Aorta (tissue), 5 donors: ENCODE data around the gene PDE4D. TPM values are rescaled to one million over a fixed set of nuclear protein-coding genes. Genes with fewer than 3 reads are reported as not detected.
"Not testable (repeated sequence)": the region's sequence is repeated elsewhere in the genome, so short reads cannot be mapped to it uniquely, and the experiment has no call there.

Experiments
- ATAC-seq: fragments of 200-7000 bp; cut with Tn5 transposase; one replicate; pipeline ENCODE4 v1.9.1; 2022; ENCODE audit warnings: moderate library complexity; ENCODE audit not compliant: low FRiP score
- DNase-seq, 2 donors: peaks; one replicate each; pipeline ENCODE4 v3.0.0-alpha.2; 2020
- H3K27ac ChIP-seq, 2 donors: one replicate each; pipeline ENCODE4 v1.5.1; 2013; ENCODE audit warnings: low read length in 2 of 2, mild to moderate bottlenecking in 2 of 2, moderate library complexity in 2 of 2, control low read depth in 1 of 2, inconsistent platforms in 1 of 2, low read depth in 1 of 2
- H3K27me3 ChIP-seq, 2 donors: one replicate each; pipeline ENCODE4 v1.6.1; 2013; ENCODE audit warnings: control low read depth in 1 of 2, low read length in 1 of 2, mild to moderate bottlenecking in 1 of 2, moderate library complexity in 1 of 2; ENCODE audit not compliant: insufficient read depth in 2 of 2, control insufficient read depth in 1 of 2
- H3K36me3 ChIP-seq, 2 donors: one replicate each; pipeline ENCODE4 v1.6.1; 2013; ENCODE audit warnings: control low read depth in 1 of 2, low read length in 1 of 2, mild to moderate bottlenecking in 1 of 2; ENCODE audit not compliant: insufficient read depth in 2 of 2, control insufficient read depth in 1 of 2
- H3K4me1 ChIP-seq, 2 donors: one replicate each; pipeline ENCODE4 v1.6.1; 2013; ENCODE audit warnings: low read length in 2 of 2, control low read depth in 1 of 2, mild to moderate bottlenecking in 1 of 2, moderate library complexity in 1 of 2; ENCODE audit not compliant: insufficient read depth in 2 of 2, control insufficient read depth in 1 of 2
- H3K4me3 ChIP-seq, 2 donors: one replicate each; pipeline ENCODE4 v1.5.1; 2013; ENCODE audit warnings: low read length in 2 of 2, control low read depth in 1 of 2, mild to moderate bottlenecking in 1 of 2
- H3K9me3 ChIP-seq: one replicate; pipeline ENCODE4 v1.6.1; 2013; ENCODE audit warnings: mild to moderate bottlenecking, low read length; ENCODE audit not compliant: control insufficient read depth
- WGBS, 2 donors: extraction: QIAGEN DNeasy Blood & Tissue Kit; methylation state at CpG; one replicate each; pipeline ENCODE4 v1.1.7; 2013; 5-methylcytosine and 5-hydroxymethylcytosine counted together
- intact Hi-C, 2 donors: fragments of 100-400 bp; cut with DNase I; formaldehyde crosslinking; loops; one replicate each; pipeline versions ENCODE4 v1.14.2 to v1.15.0; 2022
- polyA plus RNA-seq, 2 donors: library from polyadenylated mRNA; stranded (reverse); fragments of 200-250 nt; gene quantifications; one replicate each; pipeline ENCODE4 v1.2.3, GENCODE V29; 2013
- total RNA-seq, 2 donors: library from RNA; stranded (reverse); fragmentation: NEBNext Ultra II Directional; extraction: Animal tissue kit (Norgen Biotek cat#: 25700); gene quantifications; one replicate each; pipeline ENCODE4 v1.2.1, GENCODE V29; 2021
- donor health status: healthy with polysubstance abuse.
- donor health status: Bipolar disorder and iron deficiency.
- donor health status: DM: no; HTN: no; CAD: no.
- donor health status: DM: no; HTN: no; CAD: no.
- donor health status: DM: yes; HTN: yes; CAD: no.

PDE4D gene
- total and polyA plus RNA-seq, 4 donors: 2.4 to 112 (median 33.3) TPM

- intact Hi-C loops: loop anchor here in 1 of 2 donors (10.0 kb wide), 2 partner anchors 116 to 596 kb away; no protein-coding TSS in a partner anchor
- H3K9me3 ChIP-seq: no peaks in the 10 kb centered on the region
- no peak overlapping the region for H3K4me3 ChIP-seq
- no peaks in the 10 kb centered on the region for H3K27me3 ChIP-seq
- 83 to 85% methylated on average over 7 of the region's 7 CpGs for WGBS, 2 donors
- DNase-seq: no peak
- H3K36me3 ChIP-seq: no peaks in the 10 kb centered on the region
- peak; percentile 62 for ATAC-seq
- no peak overlapping the region for H3K27ac ChIP-seq
- peaks cover 2 to 3% of the 10 kb centered on the region in 2 donors for H3K4me1 ChIP-seq
Observed at GRCh38 chr5:59790376-59790775, 103.2 kb downstream of the PDE4D start.

DNA sequence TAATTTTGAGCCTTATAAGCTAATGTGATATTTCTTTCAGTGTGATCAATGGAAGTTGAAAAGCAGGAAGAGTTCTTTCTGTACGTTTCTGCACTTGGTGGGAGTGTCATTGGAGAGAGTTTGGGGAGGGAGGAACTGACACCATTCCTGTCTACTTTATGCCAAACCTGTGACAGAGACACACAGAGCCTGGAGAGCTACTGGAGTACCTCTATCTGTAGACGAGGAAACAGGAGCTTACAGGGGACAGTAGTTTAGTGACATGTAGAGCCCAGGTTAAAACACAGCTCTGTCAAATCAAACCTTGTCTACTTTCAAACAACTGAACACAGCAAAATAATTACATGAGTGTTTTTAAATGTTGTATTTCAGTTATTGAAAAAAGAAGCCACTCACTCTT, 103.6 kb downstream of the PDE4D start:
- Histone ChIP-seq H3K36me3 (no peaks in the 10 kb centered on the region), H3K4me1 (peaks cover 2 to 3% of the 10 kb centered on the region in 2 donors), H3K9me3 (no peaks in the 10 kb centered on the region), H3K27me3 (no peaks in the 10 kb centered on the region), H3K4me3 (no peak overlapping the region), H3K27ac (no peak overlapping the region)
- ATAC-seq: no peak
- 68 to 74% methylated on average over 2 of the region's 2 CpGs for whole genome bisulfite sequencing, 2 donors
- intact Hi-C loops: loop anchor here in 1 of 2 donors (10.0 kb wide), 2 partner anchors 115 to 595 kb away; no protein-coding TSS in a partner anchor
- no peak for DNase-seq

DNA sequence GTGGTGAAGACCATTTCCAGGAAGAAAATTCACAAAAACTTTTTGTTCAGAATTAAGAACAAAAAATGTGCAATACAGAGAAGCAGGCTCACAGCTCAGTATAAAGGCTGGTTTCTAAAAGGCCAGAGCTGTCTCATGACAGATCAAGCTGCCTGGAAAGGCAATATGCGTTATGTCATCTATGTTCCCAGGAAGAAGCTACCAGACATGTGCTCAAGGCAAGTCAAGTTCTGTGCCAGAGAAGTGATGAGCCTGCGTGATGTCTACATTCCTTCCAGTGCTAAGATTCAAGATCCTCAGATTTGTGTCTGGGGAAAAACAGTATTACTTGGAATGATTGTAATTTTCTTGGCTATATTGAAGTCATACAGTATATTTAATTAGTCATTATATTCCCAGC, 104.3 kb downstream of the PDE4D start:
- no peak for ATAC-seq

DNA sequence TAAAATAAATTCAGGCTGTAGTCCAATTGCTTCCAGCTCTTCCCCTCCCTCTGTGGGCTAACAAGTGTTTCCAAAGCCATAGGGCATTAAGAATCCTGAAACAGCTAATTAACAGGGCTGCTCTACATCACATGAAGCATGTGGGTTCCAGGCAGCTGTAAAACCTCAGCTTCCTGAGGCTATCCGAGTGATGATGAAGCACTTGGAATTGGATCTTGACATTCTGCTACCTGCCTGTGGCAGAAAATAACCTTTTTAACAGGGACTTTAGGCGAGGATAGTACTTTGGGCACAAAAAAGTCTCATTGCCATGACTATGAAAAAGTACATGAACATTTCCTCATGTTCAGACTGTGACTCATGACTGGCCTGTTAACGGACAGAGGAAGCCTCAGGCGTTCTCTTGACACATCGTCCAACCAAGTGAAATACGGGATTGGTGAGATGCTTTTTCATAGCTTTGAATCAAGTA, 107.2 kb downstream of the PDE4D start:
- 51 to 54% methylated on average over 6 of the region's 6 CpGs for WGBS, 2 donors
- ATAC-seq: no peak
- Histone ChIP-seq H3K9me3 (no peaks in the 10 kb centered on the region), H3K4me3 (no peak overlapping the region), H3K4me1 (peaks cover 0 to 2% of the 10 kb centered on the region in 2 donors), H3K27ac (no peak overlapping the region), H3K27me3 (no peaks in the 10 kb centered on the region), H3K36me3 (no peaks in the 10 kb centered on the region)
- DNase-seq: no peak
- intact Hi-C loops: no loop called here

More for the DNA sequence above, 104.3 kb downstream of the PDE4D start:
- H3K27me3 ChIP-seq: no peaks in the 10 kb centered on the region
- no peak for DNase-seq
- H3K27ac ChIP-seq: no peak overlapping the region
- H3K4me1 ChIP-seq: peaks cover 2 to 3% of the 10 kb centered on the region in 2 donors
- H3K36me3 ChIP-seq: no peaks in the 10 kb centered on the region
- no peak overlapping the region for H3K4me3 ChIP-seq
- intact Hi-C loops: no loop called here
- WGBS, 2 donors: 93 to 95% methylated on average over 2 of the region's 2 CpGs
- H3K9me3 ChIP-seq: no peaks in the 10 kb centered on the region

DNA sequence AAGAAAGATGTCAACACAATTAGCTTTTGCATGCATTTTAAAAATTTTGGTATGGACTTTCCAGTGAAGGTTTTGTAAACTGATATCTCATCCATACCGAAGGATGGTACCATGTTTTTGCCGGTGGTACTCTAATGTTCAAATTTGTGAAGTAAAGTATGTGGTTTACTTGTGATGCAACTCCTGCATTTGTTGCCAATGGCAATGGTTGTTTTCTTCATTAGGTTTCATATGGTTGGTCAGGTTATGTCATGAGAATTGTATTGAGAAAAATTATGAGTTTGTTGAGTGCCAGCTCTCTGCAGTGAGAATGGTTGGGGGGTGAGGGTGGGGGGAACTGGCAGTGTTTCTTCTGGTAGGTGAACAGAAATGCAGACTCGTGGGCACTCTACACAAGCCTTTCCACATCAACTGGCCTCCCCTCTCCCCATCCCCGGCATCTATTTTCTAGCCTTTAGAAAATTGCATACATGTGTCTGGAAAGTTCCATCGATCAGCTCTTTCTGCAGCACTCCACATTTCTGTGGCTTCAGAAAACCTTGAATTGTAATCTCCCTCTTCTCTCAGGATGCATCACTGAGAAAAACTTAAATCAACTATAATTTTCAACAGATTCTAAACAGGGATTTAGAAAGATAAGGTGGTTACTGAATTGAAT, 107.7 kb downstream of the PDE4D start:
- no peak for DNase-seq
- Histone ChIP-seq H3K4me3 (no peak overlapping the region), H3K9me3 (no peaks in the 10 kb centered on the region), H3K27me3 (no peaks in the 10 kb centered on the region), H3K36me3 (no peaks in the 10 kb centered on the region), H3K4me1 (no peaks in the 10 kb centered on the region), H3K27ac (no peak overlapping the region)
- intact Hi-C loops: no loop called here
- ATAC-seq: no peak
- 93 to 97% methylated on average over 5 of the region's 5 CpGs for WGBS, 2 donors

DNA sequence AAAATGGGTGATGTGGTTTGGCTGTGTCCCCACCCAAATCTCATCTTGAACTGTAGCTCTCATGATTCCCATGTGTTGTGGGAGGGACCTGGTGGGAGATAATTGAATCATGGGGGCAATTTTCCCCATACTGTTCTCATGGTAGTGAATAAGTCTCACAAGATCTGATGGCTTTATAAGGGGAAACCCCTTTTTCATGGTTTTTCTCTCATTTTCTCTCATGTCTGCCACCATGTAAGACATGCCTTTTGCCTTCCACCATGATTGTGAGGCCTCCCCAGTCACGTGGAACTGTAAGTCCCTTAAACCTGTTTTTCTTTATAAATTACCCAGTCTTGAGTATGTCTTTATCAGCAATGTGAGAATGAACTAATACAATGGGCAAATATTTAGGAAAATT, 108.8 kb downstream of the PDE4D start:
- DNase-seq, intact Hi-C loops, H3K27me3 ChIP-seq, H3K9me3 ChIP-seq, H3K4me1 ChIP-seq, H3K36me3 ChIP-seq, H3K4me3 ChIP-seq, H3K27ac ChIP-seq, ATAC-seq: not testable (repeated sequence)
- 83 to 86% methylated on average over 1 of the region's 1 CpG for WGBS, 2 donors

- Histone ChIP-seq H3K9me3 (no peaks in the 10 kb centered on the region), H3K4me3 (no peak overlapping the region), H3K27me3 (no peaks in the 10 kb centered on the region), H3K27ac (no peak overlapping the region), H3K36me3 (no peaks in the 10 kb centered on the region), H3K4me1 (no peaks in the 10 kb centered on the region)
- no peak for DNase-seq
- intact Hi-C loops: no loop called here
- no peak for ATAC-seq
Observed at GRCh38 chr5:59783264-59783663, 110.3 kb downstream of the PDE4D start.

- H3K4me3 ChIP-seq: no peak overlapping the region
- no peaks in the 10 kb centered on the region for H3K36me3 ChIP-seq
- DNase-seq (no peak), ATAC-seq (no peak)
- no peaks in the 10 kb centered on the region for H3K9me3 ChIP-seq
- intact Hi-C loops: no loop called here
- H3K27me3 ChIP-seq: no peaks in the 10 kb centered on the region
- H3K4me1 ChIP-seq: no peaks in the 10 kb centered on the region
- no peak overlapping the region for H3K27ac ChIP-seq
- 81 to 90% methylated on average over 1 of the region's 1 CpG for WGBS, 2 donors
Observed at GRCh38 chr5:59782856-59783255, 110.7 kb downstream of the PDE4D start.

DNA sequence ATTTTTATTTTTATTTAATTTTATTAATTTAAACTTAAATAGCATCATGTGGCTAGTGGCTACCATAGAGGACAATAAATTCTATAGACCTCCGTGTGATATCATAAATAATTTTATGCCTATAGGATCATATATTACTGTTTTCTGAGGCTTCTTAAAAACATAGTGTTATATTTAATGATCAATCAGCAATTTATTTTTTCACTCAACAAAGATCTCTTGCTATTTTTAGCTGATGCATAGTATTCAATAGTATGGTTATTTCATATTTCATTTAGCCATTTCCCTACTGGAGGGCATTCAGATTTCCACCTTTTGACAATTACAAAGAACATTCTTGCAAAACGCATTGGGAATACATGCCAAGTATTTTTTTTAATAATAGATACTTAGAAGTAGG, 114.1 kb downstream of the PDE4D start:
- WGBS, 2 donors: 81 to 87% methylated on average over 2 of the region's 2 CpGs
- no peak overlapping the region for H3K27ac ChIP-seq
- no peaks in the 10 kb centered on the region for H3K9me3 ChIP-seq
- intact Hi-C loops: no loop called here
- H3K4me1 ChIP-seq: no peaks in the 10 kb centered on the region
- H3K36me3 ChIP-seq: no peaks in the 10 kb centered on the region
- no peak for ATAC-seq
- H3K4me3 ChIP-seq: no peak overlapping the region
- DNase-seq: no peak
- H3K27me3 ChIP-seq: no peaks in the 10 kb centered on the region
